ENCODE measurements around the gene MAPKAPK2.
A peak's percentile ranks its signal among the peaks of the same experiment; 100 is the strongest.
"Not testable (repeated sequence)": the region's sequence is repeated elsewhere in the genome, so short reads cannot be mapped to it uniquely, and the experiment has no call there.

Gene MAPKAPK2

DNA sequence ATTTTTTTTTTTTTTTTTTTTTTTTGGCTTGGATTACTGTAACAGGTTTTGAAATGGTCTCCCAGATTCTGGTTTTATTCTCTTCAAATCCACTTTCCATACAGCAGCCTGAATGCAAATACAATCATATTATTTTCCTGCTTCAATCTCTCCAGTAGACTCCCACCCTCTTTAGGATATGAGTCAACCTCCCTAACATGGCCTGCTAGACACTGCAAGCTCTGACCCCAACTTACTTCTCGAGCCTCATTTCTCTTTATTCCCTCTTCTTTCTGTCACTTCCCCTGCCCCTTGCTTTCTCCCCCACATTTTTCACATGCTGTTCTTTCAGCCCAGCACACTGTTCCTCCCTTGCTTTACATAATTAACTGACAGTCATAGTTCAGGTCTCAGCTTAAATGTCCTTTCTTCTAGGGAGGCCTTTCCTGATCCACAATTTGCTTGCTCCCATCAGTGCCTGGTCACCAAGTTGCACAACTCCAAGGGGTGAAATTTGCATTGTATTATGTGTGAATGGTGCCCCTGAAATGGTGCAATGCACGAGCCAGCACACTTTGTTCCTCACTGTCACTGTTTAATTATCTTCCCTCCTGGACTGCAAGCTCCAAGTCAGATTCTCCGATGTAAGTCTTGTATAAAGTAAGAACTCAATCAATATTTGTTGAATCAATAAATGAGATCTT, 63.8 kb downstream of the MAPKAPK2 start:
- DNase-seq = peak; percentile 46 to 74 (median 58)

DNA sequence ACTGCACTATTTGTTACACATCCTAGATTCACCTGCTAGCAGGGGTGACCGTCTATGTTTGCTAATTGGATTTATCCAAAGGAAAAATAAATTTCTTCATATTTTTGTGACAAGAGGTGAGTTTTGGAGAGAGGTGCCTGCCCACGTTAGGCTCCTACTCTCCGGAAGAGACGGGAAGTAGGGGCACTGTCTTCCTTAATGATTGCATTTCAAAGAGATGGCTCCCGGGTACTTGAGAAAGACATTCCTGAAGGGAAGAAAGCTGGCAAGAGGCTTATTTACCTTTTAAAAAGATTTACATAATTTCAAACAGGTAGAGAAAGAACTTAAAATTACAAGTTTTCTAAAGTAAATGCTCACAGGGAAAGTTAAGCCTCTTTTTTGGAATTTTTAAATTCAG, 67.2 kb downstream of the MAPKAPK2 start:
- DNase-seq = no peak

DNA sequence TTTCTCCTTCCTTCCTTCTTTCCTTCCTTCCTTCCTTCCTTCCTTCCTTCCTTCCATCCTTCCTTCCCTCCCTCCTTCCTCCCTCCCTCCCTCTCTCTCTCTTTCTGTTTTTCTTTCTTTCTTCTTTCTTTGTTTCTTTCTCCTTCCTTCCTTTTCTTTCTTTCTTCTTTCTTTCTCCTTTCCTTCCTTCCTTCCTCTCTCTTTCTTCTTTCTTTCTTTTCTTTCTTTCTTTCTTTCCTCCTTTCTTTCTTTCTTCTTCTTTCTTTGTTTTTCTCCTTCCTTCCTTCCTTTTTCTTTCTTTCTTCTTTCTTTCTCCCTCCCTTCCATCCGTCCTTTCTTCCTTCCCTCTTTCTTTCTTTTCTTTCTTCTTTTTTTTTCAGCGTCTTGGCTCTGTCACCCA, 67.8 kb downstream of the MAPKAPK2 start:
- no peak for DNase-seq

- DNase-seq = peak; percentile 86 to 98 (median 95)
These were observed 68.4 kb downstream of the MAPKAPK2 start for GRCh38 chr1:206753141-206753540.

DNA sequence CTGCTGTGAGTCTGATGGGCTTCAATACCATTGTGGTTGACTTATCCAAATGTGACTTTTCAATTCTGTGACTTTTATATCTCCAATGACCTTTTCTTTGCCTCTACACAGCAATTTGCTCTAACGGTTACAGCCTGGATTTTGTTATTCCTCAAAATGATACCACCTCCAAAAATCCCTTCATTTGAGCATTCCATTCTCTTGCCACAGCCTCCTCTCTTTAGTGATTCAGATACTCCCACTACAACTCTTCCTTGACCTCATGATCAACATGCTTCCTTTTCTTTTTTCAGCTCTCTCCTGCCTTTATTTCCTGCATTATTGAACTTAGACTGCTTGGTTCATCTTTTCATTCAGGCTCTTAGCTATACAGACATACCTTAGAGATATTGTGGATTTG, 69.3 kb downstream of the MAPKAPK2 start:
- peak; percentile 61 to 86 (median 74) for DNase-seq

DNA sequence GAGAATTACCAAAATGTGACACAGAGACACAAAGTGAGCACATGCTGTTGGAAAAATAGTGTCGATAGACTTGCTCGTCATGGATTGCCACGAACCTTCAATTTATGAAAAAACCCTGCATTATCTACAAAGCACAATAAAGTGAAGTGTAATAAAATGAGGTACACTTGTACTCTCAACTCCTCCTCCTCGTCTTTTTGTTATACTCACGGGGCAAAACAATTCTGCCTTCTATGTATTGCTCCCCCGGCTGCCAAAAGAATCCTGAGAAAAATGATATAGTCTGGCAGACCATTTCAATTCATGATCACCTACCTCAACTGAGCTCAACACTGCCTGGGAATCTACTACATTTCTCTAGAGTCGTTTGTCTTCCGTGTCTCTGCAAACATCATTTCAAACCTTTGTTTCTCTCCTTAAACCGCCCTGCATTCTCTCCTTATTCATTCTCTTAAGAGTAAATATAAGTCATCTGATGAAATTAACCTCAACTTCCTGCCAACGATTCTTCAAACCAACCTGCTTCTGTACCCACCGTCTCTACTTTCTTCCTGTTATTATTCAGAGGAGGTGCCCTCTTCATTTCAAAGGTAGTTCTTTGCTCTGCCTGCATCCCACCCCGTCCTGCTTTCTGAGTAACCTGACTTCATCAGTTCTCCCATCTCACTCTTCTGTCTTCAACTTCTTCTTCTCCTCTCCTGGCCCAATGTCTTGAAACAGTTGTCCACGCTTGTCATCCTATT, 73.0 kb downstream of the MAPKAPK2 start:
- no peak for DNase-seq

GRCh38 chr1:206760590-206760989, 75.9 kb downstream of the MAPKAPK2 start:
- DNase-seq = no peak

- DNase-seq = no peak
These were observed 76.6 kb downstream of the MAPKAPK2 start for GRCh38 chr1:206761159-206761768.

- DNase-seq = not testable (repeated sequence)
These were observed 78.1 kb downstream of the MAPKAPK2 start for GRCh38 chr1:206762741-206763364.

- not testable (repeated sequence) for DNase-seq
These were observed 81.1 kb downstream of the MAPKAPK2 start for GRCh38 chr1:206765771-206766170.

DNA sequence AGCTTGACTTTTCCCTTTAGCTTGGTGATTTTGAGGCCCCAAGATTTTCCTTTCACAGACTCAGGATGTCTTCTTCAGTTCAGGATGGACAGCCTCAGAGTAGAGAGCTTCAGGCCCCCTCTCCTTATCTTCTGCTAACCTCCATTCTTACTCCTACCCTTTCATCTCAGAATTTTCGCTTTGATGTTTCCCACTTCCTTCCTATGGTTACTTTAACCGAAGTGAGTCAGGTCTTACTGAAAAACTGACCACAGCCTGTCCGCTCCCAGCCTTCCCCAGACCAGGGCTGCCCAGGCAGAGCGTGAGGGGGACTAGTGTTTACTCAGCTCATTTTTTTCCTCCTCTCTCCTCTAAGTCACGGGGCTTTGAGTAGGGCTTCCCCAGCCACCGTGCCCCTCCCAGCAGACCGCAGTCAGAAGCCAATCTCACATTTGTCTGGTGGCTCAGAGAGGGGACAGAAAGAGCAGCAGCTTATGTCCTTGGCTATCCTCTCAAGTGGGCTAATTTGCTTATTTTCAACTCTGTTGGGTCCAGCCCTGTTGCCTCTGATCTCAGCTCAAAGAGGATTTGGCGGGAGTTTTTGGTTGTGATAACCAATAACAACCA, 81.6 kb downstream of the MAPKAPK2 start:
- peak; percentile 94 to 97 (median 94) for DNase-seq

- DNase-seq = no peak
These were observed 84.0 kb downstream of the MAPKAPK2 start for GRCh38 chr1:206768472-206769303.

GRCh38 chr1:206769304-206769731, 84.6 kb downstream of the MAPKAPK2 start:
- peak in 1 of 3 donors; percentile 59 for DNase-seq

- DNase-seq = peak; percentile 87 to 95 (median 88)
These were observed 86.0 kb downstream of the MAPKAPK2 start, which contains the start of gene IL19 for GRCh38 chr1:206770531-206771337. TSS of gene IL19 (plus strand) at chr1:206770773. CDS start at chr1:206836663, 65,890 bp downstream.

- DNase-seq = peak in 1 of 3 donors; percentile 43
These were observed 86.6 kb downstream of the MAPKAPK2 start for GRCh38 chr1:206771338-206771692.

- DNase-seq = peak; percentile 43 to 53 (median 52)
These were observed 87.7 kb downstream of the MAPKAPK2 start, which contains the start of gene IL10 for GRCh38 chr1:206772243-206772937. TSS of gene IL10 (minus strand) at chr1:206772494. CDS start at chr1:206772435, 59 bp downstream.

- DNase-seq = peak; percentile 52 to 72 (median 53)
These were observed 89.4 kb downstream of the MAPKAPK2 start for GRCh38 chr1:206774093-206774492.

GRCh38 chr1:206776229-206776628, 91.5 kb downstream of the MAPKAPK2 start:
- DNase-seq = peak in 1 of 3 donors; percentile 50

- peak; percentile 75 to 83 (median 76) for DNase-seq
These were observed 93.3 kb downstream of the MAPKAPK2 start for GRCh38 chr1:206778031-206778430.

GRCh38 chr1:206778911-206779310, 94.2 kb downstream of the MAPKAPK2 start:
- DNase-seq = not testable (repeated sequence)

All from suppressor macrophage treated with lipopolysaccharide for 1 hour (primary cell).